ENCODE data around the gene LINC00305.

- TF ChIP-seq ZNF274 (IDR thresholded peaks at IDR 0.05; ENCODE audit: low read depth, low read length) (no peak), YY1 (IDR thresholded peaks at IDR 0.05; ENCODE audit: insufficient read depth, insufficient read length) (no peak)
These were observed 34.8 kb upstream of the LINC00305 start for GRCh38 chr18:64183665-64184064.

All from NT2/D1 (cell line).